Measurements from ENCODE around the gene PLCB1. TPM values are rescaled to one million over a fixed set of nuclear protein-coding genes. Genes with fewer than 3 reads are reported as not detected.

PLCB1 gene
- total and polyA plus RNA-seq, 2 experiments from 2014 or later, result 14.9 to 20.7 TPM

GRCh38 chr20:8489094-8489883 lies 357.2 kb downstream of the PLCB1 start:
- H3K4me3 Mint-ChIP-seq, result no peak overlapping the region
- no peak overlapping the region for H3K27ac ChIP-seq (ENCODE audit: low read depth)
- H3F3A ChIP-seq (replicated peaks; ENCODE audit: low read depth), result no peaks in the 10 kb centered on the region
- no peaks in the 10 kb centered on the region for H4K20me1 ChIP-seq (replicated peaks; ENCODE audit: insufficient read depth)
- no peak for DNase-seq (ENCODE audit: low spot score)
- H2AFZ ChIP-seq, result no peak overlapping the region
- H3K79me2 ChIP-seq (replicated peaks; ENCODE audit: insufficient read depth), result no peaks in the 10 kb centered on the region
- H3K9me3 Mint-ChIP-seq, result peaks cover 2% of the 10 kb centered on the region; the same call in 1 of the 3 replicates
- no peaks in the 10 kb centered on the region for H3K9me2 ChIP-seq (ENCODE audit: insufficient read depth)
- H3K36me3 Mint-ChIP-seq (ENCODE audit: low read depth), result no peaks in the 10 kb centered on the region
- no peak overlapping the region for H3K27ac Mint-ChIP-seq
- H3K4me1 Mint-ChIP-seq, result peaks cover 9% of the 10 kb centered on the region; the same call in 2 of the 3 replicates
- H3K4me3 ChIP-seq, result no peak overlapping the region
- H3K27me3 Mint-ChIP-seq (ENCODE audit: insufficient read depth, low read depth, poor library complexity), result no peaks in the 10 kb centered on the region
- peaks cover 8% of the 10 kb centered on the region; the same call in 1 of the 2 replicates for H3K4me1 ChIP-seq (ENCODE audit: insufficient read depth)
- H3K27me3 ChIP-seq (ENCODE audit: insufficient read depth), result no peaks in the 10 kb centered on the region
- no peak for TF ChIP-seq ZNF114 (CRISPR knock-in tag; IDR thresholded peaks at IDR 0.05)
- TF ChIP-seq, protein P1, sequence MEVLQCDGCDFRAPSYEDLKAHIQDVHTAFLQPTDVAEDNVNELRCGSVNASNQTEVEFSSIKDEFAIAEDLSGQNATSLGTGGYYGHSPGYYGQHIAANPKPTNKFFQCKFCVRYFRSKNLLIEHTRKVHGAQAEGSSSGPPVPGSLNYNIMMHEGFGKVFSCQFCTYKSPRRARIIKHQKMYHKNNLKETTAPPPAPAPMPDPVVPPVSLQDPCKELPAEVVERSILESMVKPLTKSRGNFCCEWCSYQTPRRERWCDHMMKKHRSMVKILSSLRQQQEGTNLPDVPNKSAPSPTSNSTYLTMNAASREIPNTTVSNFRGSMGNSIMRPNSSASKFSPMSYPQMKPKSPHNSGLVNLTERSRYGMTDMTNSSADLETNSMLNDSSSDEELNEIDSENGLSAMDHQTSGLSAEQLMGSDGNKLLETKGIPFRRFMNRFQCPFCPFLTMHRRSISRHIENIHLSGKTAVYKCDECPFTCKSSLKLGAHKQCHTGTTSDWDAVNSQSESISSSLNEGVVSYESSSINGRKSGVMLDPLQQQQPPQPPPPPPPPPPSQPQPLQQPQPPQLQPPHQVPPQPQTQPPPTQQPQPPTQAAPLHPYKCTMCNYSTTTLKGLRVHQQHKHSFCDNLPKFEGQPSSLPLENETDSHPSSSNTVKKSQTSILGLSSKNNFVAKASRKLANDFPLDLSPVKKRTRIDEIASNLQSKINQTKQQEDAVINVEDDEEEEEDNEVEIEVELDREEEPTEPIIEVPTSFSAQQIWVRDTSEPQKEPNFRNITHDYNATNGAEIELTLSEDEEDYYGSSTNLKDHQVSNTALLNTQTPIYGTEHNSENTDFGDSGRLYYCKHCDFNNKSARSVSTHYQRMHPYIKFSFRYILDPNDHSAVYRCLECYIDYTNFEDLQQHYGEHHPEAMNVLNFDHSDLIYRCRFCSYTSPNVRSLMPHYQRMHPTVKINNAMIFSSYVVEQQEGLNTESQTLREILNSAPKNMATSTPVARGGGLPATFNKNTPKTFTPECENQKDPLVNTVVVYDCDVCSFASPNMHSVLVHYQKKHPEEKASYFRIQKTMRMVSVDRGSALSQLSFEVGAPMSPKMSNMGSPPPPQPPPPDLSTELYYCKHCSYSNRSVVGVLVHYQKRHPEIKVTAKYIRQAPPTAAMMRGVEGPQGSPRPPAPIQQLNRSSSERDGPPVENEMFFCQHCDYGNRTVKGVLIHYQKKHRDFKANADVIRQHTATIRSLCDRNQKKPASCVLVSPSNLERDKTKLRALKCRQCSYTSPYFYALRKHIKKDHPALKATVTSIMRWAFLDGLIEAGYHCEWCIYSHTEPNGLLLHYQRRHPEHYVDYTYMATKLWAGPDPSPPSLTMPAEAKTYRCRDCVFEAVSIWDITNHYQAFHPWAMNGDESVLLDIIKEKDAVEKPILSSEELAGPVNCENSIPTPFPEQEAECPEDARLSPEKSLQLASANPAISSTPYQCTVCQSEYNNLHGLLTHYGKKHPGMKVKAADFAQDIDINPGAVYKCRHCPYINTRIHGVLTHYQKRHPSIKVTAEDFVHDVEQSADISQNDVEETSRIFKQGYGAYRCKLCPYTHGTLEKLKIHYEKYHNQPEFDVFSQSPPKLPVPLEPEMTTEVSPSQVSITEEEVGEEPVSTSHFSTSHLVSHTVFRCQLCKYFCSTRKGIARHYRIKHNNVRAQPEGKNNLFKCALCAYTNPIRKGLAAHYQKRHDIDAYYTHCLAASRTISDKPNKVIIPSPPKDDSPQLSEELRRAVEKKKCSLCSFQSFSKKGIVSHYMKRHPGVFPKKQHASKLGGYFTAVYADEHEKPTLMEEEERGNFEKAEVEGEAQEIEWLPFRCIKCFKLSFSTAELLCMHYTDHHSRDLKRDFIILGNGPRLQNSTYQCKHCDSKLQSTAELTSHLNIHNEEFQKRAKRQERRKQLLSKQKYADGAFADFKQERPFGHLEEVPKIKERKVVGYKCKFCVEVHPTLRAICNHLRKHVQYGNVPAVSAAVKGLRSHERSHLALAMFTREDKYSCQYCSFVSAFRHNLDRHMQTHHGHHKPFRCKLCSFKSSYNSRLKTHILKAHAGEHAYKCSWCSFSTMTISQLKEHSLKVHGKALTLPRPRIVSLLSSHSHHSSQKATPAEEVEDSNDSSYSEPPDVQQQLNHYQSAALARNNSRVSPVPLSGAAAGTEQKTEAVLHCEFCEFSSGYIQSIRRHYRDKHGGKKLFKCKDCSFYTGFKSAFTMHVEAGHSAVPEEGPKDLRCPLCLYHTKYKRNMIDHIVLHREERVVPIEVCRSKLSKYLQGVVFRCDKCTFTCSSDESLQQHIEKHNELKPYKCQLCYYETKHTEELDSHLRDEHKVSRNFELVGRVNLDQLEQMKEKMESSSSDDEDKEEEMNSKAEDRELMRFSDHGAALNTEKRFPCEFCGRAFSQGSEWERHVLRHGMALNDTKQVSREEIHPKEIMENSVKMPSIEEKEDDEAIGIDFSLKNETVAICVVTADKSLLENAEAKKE (CRISPR knock-in tag; IDR thresholded peaks at IDR 0.05), result no peak
- TF ChIP-seq CREB1 (CRISPR knock-in tag; IDR thresholded peaks at IDR 0.05; ENCODE audit: low read depth), result no peak
- TF ChIP-seq, protein P2, sequence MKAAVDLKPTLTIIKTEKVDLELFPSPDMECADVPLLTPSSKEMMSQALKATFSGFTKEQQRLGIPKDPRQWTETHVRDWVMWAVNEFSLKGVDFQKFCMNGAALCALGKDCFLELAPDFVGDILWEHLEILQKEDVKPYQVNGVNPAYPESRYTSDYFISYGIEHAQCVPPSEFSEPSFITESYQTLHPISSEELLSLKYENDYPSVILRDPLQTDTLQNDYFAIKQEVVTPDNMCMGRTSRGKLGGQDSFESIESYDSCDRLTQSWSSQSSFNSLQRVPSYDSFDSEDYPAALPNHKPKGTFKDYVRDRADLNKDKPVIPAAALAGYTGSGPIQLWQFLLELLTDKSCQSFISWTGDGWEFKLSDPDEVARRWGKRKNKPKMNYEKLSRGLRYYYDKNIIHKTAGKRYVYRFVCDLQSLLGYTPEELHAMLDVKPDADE (IDR thresholded peaks at IDR 0.05), result no peak
- no peak for TF ChIP-seq EZH2phosphoT487 (IDR thresholded peaks at IDR 0.05; ENCODE audit: unreplicated experiment)
- no peak for TF ChIP-seq REST (IDR thresholded peaks at IDR 0.05; ENCODE audit: unreplicated experiment)
- ATAC-seq, result no peak
- no peak overlapping the region for H3K4me2 ChIP-seq
- no peaks in the 10 kb centered on the region for H3K36me3 ChIP-seq (ENCODE audit: insufficient read depth)
